Trophoblast cell (in vitro differentiated cells and primary cell): ENCODE results near the gene GALNT16.

Experiments
- DNase-seq, 2 donors: peaks; one replicate each; pipeline ENCODE4 v3.0.0-alpha.2; 2016
- H2AFZ ChIP-seq: 2 replicates; pipeline ENCODE4 v1.6.1; 2013; ENCODE audit warnings: low read length, moderate library complexity, mild to moderate bottlenecking; ENCODE audit not compliant: insufficient read depth, poor library complexity
- H2AK5ac ChIP-seq: 2 replicates; pipeline ENCODE4 v1.6.1; 2013; ENCODE audit warnings: mild to moderate bottlenecking, low read length
- H2BK120ac ChIP-seq: 2 replicates; pipeline ENCODE4 v1.6.1; 2013; ENCODE audit warnings: low read length, mild to moderate bottlenecking, moderate library complexity; ENCODE audit not compliant: insufficient read depth, poor library complexity
- H2BK12ac ChIP-seq: 2 replicates; pipeline ENCODE4 v1.6.1; 2013; ENCODE audit warnings: mild to moderate bottlenecking, low read length, moderate library complexity
- H2BK5ac ChIP-seq: 2 replicates; pipeline ENCODE4 v1.6.1; 2013; ENCODE audit warnings: low read length, low read depth, moderate library complexity, mild to moderate bottlenecking; ENCODE audit not compliant: poor library complexity
- H3K14ac ChIP-seq: 2 replicates; pipeline ENCODE4 v1.6.1; 2013; ENCODE audit warnings: mild to moderate bottlenecking, low read length
- H3K18ac ChIP-seq: 2 replicates; pipeline ENCODE4 v1.6.1; 2013; ENCODE audit warnings: mild to moderate bottlenecking, low read length
- H3K23ac ChIP-seq: 2 replicates; pipeline ENCODE4 v1.6.1; 2013; ENCODE audit warnings: low read length
- H3K27ac ChIP-seq: 2 replicates; pipeline ENCODE4 v1.5.1; 2013; ENCODE audit warnings: low read depth, mild to moderate bottlenecking, inconsistent platforms, low read length, moderate library complexity
- H3K27me3 ChIP-seq: 2 replicates; pipeline ENCODE4 v1.6.1; 2013; ENCODE audit warnings: inconsistent platforms, mild to moderate bottlenecking, low read length, moderate library complexity; ENCODE audit not compliant: insufficient read depth
- H3K36me3 ChIP-seq, 2 experiments: 1 replicate in 1 of 2; 2 replicates in 1 of 2; pipeline ENCODE4 v1.6.1; 2013; ENCODE audit warnings: low read length in 2 of 2, mild to moderate bottlenecking in 2 of 2, moderate library complexity in 1 of 2; ENCODE audit not compliant: insufficient read depth in 2 of 2, control insufficient read depth in 1 of 2
- H3K4ac ChIP-seq: 2 replicates; pipeline ENCODE4 v1.6.1; 2013; ENCODE audit warnings: low read depth, mild to moderate bottlenecking, low read length, moderate library complexity
- H3K4me1 ChIP-seq, 2 experiments: 1 replicate in 1 of 2; 2 replicates in 1 of 2; pipeline ENCODE4 v1.6.1; 2013; ENCODE audit warnings: low read length in 2 of 2, mild to moderate bottlenecking in 2 of 2, moderate library complexity in 1 of 2; ENCODE audit not compliant: insufficient read depth in 2 of 2, control insufficient read depth in 1 of 2
- H3K4me2 ChIP-seq: 2 replicates; pipeline ENCODE4 v1.6.1; 2013; ENCODE audit warnings: inconsistent platforms, mild to moderate bottlenecking, low read length, moderate library complexity
- H3K4me3 ChIP-seq: 2 replicates; pipeline ENCODE4 v1.5.1; 2013; ENCODE audit warnings: mild to moderate bottlenecking, low read depth, low read length, inconsistent platforms
- H3K79me1 ChIP-seq: one replicate; pipeline ENCODE4 v1.6.1; 2013; ENCODE audit warnings: low read length
- H3K79me2 ChIP-seq: 2 replicates; pipeline ENCODE4 v1.6.1; 2013; ENCODE audit warnings: low read length, mild to moderate bottlenecking; ENCODE audit not compliant: control insufficient read depth, insufficient read depth, poor library complexity
- H3K9ac ChIP-seq: 2 replicates; pipeline ENCODE4 v1.6.1; 2013; ENCODE audit warnings: mild to moderate bottlenecking, low read length
- H3K9me3 ChIP-seq: 2 replicates; pipeline ENCODE4 v1.6.1; 2013; ENCODE audit warnings: low read depth, mild to moderate bottlenecking, control low read depth, inconsistent platforms, low read length; ENCODE audit not compliant: insufficient read depth
- H4K12ac ChIP-seq: 2 replicates; pipeline ENCODE4 v1.6.1; 2013; ENCODE audit warnings: low read depth, mild to moderate bottlenecking, low read length, moderate library complexity
- H4K8ac ChIP-seq: 2 replicates; pipeline ENCODE4 v1.6.1; 2013; ENCODE audit warnings: low read depth, mild to moderate bottlenecking, low read length, moderate library complexity
- H4K91ac ChIP-seq: one replicate; pipeline ENCODE4 v1.6.1; 2013; ENCODE audit warnings: low read depth, mild to moderate bottlenecking, low read length, moderate library complexity
- whole genome bisulfite sequencing: extraction: QIAGEN DNeasy Blood & Tissue Kit; methylation state at CpG from one replicate; pipeline ENCODE4 v1.1.7; 2013; ENCODE audit warnings: missing lambda C conversion rate; ENCODE audit not compliant: insufficient read length, insufficient coverage; ENCODE audit errors: extremely low coverage; 5-methylcytosine and 5-hydroxymethylcytosine counted together

Gene GALNT16

DNA sequence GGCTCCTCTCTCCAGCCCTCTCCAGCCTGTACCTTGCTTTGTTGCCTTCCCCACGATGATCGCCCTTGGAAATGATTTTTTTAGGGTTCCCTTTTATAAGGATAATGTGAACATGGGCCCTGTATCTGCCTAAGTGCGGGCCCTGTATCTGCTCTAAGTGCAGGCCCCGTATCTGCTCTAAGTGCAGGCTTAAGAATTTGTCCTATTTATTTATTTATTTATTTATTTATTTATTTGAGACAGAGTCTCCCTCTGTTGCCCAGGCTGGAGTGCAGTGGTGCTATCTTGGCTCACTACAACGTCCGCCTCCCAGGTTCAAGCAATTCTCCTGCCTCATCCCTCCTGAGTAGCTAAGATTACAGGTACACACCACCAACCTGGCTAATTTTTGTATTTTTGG, 22.5 kb downstream of the GALNT16 start:
- Histone ChIP-seq H3K18ac (no peak overlapping the region), H3K14ac (no peak overlapping the region), H2AK5ac (no peak overlapping the region), H2BK12ac (no peak overlapping the region), H3K4ac (no peak overlapping the region), H2AFZ (no peak overlapping the region), H2BK120ac (no peak overlapping the region), H3K79me1 (no peaks in the 10 kb centered on the region), H2BK5ac (no peak overlapping the region), H4K91ac (no peak overlapping the region), H3K4me3 (no peak overlapping the region), H3K27me3 (no peaks in the 10 kb centered on the region), H4K8ac (no peak overlapping the region), H3K23ac (no peak overlapping the region), H3K36me3 (no peaks in the 10 kb centered on the region), H3K9ac (no peak overlapping the region), H3K9me3 (no peaks in the 10 kb centered on the region), H3K4me2 (no peak overlapping the region), H3K4me1 (no peaks in the 10 kb centered on the region), H4K12ac (no peak overlapping the region), H3K27ac (no peak overlapping the region), H3K79me2 (no peaks in the 10 kb centered on the region)
- WGBS = no CpG with 5 or more reads among the region's 6 CpGs
- DNase-seq = no peak

DNA sequence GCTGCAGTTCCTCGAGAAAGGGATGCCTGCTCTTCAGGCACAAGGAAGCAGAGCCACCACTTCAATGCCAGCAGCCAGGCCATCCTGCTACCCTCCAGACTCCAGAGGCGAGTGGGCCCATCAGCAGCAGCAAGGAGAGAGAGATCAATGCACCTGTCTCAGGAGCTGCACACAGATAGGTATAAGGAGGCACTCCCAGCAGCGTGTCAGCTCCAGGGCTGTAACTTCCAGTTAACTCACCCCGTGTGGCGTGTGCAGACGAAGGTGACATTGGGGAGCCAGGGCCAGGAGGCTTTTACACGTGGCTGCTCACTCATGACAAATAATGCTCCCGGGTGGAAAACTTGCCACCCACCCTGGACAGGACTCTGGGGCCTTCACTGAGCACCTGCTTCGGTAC, 24.2 kb downstream of the GALNT16 start:
- no peaks in the 10 kb centered on the region for H3K36me3 ChIP-seq
- no CpG with 5 or more reads among the region's 9 CpGs for WGBS
- no peak overlapping the region for H4K91ac ChIP-seq
- no peak overlapping the region for H3K14ac ChIP-seq
- no peak overlapping the region for H2AFZ ChIP-seq
- H3K27ac ChIP-seq = no peak overlapping the region
- no peak overlapping the region for H3K4me3 ChIP-seq
- H3K9ac ChIP-seq = no peak overlapping the region
- no peak overlapping the region for H2BK12ac ChIP-seq
- no peaks in the 10 kb centered on the region for H3K9me3 ChIP-seq
- H3K79me1 ChIP-seq = no peaks in the 10 kb centered on the region
- no peak overlapping the region for H4K8ac ChIP-seq
- H4K12ac ChIP-seq = no peak overlapping the region
- H3K27me3 ChIP-seq = no peaks in the 10 kb centered on the region
- no peaks in the 10 kb centered on the region for H3K79me2 ChIP-seq
- no peak overlapping the region for H3K18ac ChIP-seq
- no peak overlapping the region for H3K23ac ChIP-seq
- DNase-seq = no peak
- H2BK120ac ChIP-seq = no peak overlapping the region
- no peak overlapping the region for H3K4ac ChIP-seq
- H2AK5ac ChIP-seq = no peak overlapping the region
- no peak overlapping the region for H2BK5ac ChIP-seq
- no peak overlapping the region for H3K4me2 ChIP-seq
- H3K4me1 ChIP-seq = no peaks in the 10 kb centered on the region

DNA sequence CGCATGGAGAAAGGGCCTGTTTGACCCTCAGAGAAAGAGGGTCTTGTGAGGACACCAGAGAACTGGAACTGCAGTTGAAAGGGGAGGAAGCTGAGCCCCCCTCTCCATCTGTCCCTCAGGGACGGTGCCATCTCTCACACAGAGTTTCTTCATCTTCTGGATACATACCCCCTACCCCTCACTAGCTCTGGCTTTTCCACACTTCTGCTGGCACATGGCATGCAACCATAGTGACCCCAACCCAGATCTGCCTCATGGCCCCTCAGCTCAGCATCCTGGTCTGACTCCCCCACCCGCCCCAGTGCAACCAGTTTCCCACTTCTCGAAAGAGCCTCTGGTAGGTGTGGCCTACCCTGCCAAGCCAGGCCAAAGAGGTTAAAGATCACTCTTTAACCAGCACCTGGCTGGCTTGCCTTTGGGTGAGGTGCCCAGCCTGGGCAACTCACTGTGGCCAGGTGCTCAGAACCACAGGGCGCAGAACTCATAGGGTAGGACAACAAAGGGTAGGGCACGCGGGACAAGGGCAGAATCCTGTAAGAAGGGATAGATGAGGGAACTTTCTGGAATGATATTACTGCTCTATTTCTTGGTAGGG, 25.8 kb downstream of the GALNT16 start:
- H4K91ac ChIP-seq = no peak overlapping the region
- DNase-seq = no peak
- H2AK5ac ChIP-seq = no peak overlapping the region
- H3K79me2 ChIP-seq = no peaks in the 10 kb centered on the region
- no peak overlapping the region for H3K4me2 ChIP-seq
- no peak overlapping the region for H3K23ac ChIP-seq
- H3K9ac ChIP-seq = no peak overlapping the region
- no peaks in the 10 kb centered on the region for H3K4me1 ChIP-seq
- H2AFZ ChIP-seq = no peak overlapping the region
- H3K4ac ChIP-seq = no peak overlapping the region
- H3K36me3 ChIP-seq = no peaks in the 10 kb centered on the region
- no peak overlapping the region for H3K4me3 ChIP-seq
- H3K27me3 ChIP-seq = no peaks in the 10 kb centered on the region
- no peak overlapping the region for H2BK12ac ChIP-seq
- H4K12ac ChIP-seq = no peak overlapping the region
- WGBS = no CpG with 5 or more reads among the region's 7 CpGs
- no peak overlapping the region for H2BK120ac ChIP-seq
- H3K79me1 ChIP-seq = no peaks in the 10 kb centered on the region
- H2BK5ac ChIP-seq = no peak overlapping the region
- H3K9me3 ChIP-seq = no peaks in the 10 kb centered on the region
- no peak overlapping the region for H3K14ac ChIP-seq
- H3K27ac ChIP-seq = no peak overlapping the region
- no peak overlapping the region for H4K8ac ChIP-seq
- no peak overlapping the region for H3K18ac ChIP-seq

DNA sequence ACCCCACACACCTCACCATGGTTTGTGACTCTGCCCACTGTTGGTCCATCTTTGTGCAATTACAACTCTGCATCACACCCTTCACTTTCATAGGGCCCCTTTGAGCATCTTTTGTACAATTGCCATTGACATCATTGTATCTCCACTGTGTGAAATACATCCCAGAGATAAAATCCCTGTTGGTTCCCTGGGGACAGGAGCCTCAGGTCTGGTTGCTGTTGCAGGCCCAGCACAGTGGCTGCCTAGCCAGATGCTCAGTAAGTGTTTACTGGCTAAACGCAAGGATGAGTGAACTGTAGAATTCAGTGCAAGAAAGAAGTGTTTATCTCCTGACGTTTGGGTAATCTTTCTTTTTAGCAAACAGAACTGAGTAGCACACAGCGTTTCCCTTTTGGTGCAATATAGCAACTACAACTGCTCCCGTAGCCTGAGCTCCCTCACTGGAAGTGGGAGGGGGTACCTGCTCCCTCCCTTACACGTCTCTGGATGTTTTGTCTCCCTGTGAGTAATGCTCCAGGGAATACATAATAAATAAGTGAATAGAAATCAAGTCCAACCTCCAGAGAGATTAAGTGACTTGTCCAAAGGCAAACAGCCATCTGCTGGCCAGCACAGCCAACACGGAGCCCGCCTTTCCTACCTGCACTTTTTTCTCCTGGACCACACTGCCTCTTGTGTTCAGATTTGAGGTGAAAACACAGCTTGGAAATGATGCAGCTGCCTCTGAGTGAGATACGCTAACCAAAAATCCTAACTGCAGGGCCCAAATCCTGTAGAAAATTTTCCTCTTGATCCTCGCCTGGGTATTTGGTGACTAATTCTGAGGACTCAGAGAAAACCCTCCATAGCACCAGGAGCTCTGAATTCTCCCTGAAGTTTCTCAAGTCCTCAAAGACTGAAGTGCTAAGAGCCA, 27.4 kb downstream of the GALNT16 start:
- Histone ChIP-seq H3K27ac (no peak overlapping the region), H3K4me2 (no peak overlapping the region), H4K91ac (no peak overlapping the region), H3K79me2 (no peaks in the 10 kb centered on the region), H2AFZ (no peak overlapping the region), H3K4ac (no peak overlapping the region), H3K14ac (no peak overlapping the region), H3K4me3 (no peak overlapping the region), H2BK5ac (no peak overlapping the region), H3K36me3 (no peaks in the 10 kb centered on the region), H4K12ac (no peak overlapping the region), H3K23ac (no peak overlapping the region), H2BK12ac (no peak overlapping the region), H3K9me3 (no peaks in the 10 kb centered on the region), H3K9ac (no peak overlapping the region), H3K4me1 (no peaks in the 10 kb centered on the region), H3K79me1 (no peaks in the 10 kb centered on the region), H4K8ac (no peak overlapping the region), H2AK5ac (no peak overlapping the region), H2BK120ac (no peak overlapping the region), H3K27me3 (no peaks in the 10 kb centered on the region), H3K18ac (no peak overlapping the region)
- WGBS = no CpG with 5 or more reads among the region's 9 CpGs
- DNase-seq = no peak
